Psoas muscle (tissue), 8 donors: ENCODE data around the gene OBSCN. TPM values are rescaled to one million over a fixed set of nuclear protein-coding genes. Genes with fewer than 3 reads are reported as not detected.

ENCODE experiments used
- ATAC-seq, 4 donors: fragments of 200-7000 bp; cut with Tn5 transposase; one replicate each; pipeline ENCODE4 v1.9.1; 2020; ENCODE audit warnings: moderate library complexity in 3 of 4, mild to moderate bottlenecking in 2 of 4
- DNase-seq, 2 donors: peaks; one replicate each; pipeline ENCODE4 v3.0.0-alpha.2; 2020
- H3K27ac ChIP-seq: fragments of 200-600 bp; one replicate; pipeline ENCODE4 v1.8.0; 2022
- H3K27me3 ChIP-seq, 3 donors: fragments of 200-600 bp in 1 of 3; one replicate each; pipeline versions ENCODE4 v1.6.1 to v1.8.0; 2013 to 2022; ENCODE audit warnings: low read length in 2 of 3, mild to moderate bottlenecking in 2 of 3, moderate library complexity in 1 of 3; ENCODE audit not compliant: insufficient read depth in 3 of 3
- H3K36me3 ChIP-seq, 2 donors: fragments of 200-600 bp in 1 of 2; one replicate each; pipeline versions ENCODE4 v1.6.1 to v1.8.0; 2013 to 2022; ENCODE audit warnings: low read depth in 1 of 2, mild to moderate bottlenecking in 1 of 2, moderate library complexity in 1 of 2; ENCODE audit not compliant: insufficient read depth in 1 of 2
- H3K4me1 ChIP-seq: fragments of 200-600 bp; one replicate; pipeline ENCODE4 v1.8.0; 2022
- H3K4me3 ChIP-seq: fragments of 200-600 bp; one replicate; pipeline ENCODE4 v1.8.0; 2022; ENCODE audit warnings: mild to moderate bottlenecking
- H3K9me3 ChIP-seq: fragments of 200-600 bp; one replicate; pipeline ENCODE4 v1.8.0; 2022
- WGBS, 3 donors: extraction: QIAGEN DNeasy Blood & Tissue Kit; methylation state at CpG; one replicate each; pipeline versions ENCODE4 v1.1.6 to v1.1.7; 2013; 5-methylcytosine and 5-hydroxymethylcytosine counted together
- intact Hi-C, 2 donors: fragments of 100-400 bp; cut with DNase I; formaldehyde crosslinking; loops; one replicate each; pipeline versions ENCODE4 v1.11.0 to v1.14.2; 2022
- polyA plus RNA-seq, 3 donors: library from polyadenylated mRNA; stranded (reverse); fragments of 200-250 nt; gene quantifications; one replicate each; pipeline ENCODE4 v1.2.3, GENCODE V29; 2013
- total RNA-seq, 4 donors: library from RNA; stranded (reverse); fragmentation: NEBNext Ultra II Directional in 2 of 4; extraction: Animal tissue kit (Norgen Biotek cat#: 25700) in 2 of 4; gene quantifications; one replicate each; pipeline versions ENCODE4 v1.2.1 to v1.2.4, GENCODE V29; 2021 to 2023
- TF ChIP-seq, protein P1 (sequence below): fragments of 200-600 bp; IDR thresholded peaks from one replicate; pipeline ENCODE4 v1.8.0; 2022; ENCODE audit warnings: antibody characterized with exemption
- donor health status: healthy with polysubstance abuse.
- donor health status: DM: no; HTN: no; CAD: no; lungs with moderate emphysema.
- donor health status: Bipolar disorder and iron deficiency.
- donor health status: healthy.
- donor health status: DM: yes; HTN: yes; CAD: no.
- donor health status: DM: no; HTN: no; CAD: no.
- donor health status: DM: no; HTN: no; CAD: no.
- donor health status: DM: yes; HTN: yes; CAD: no.

The OBSCN gene
- total and polyA plus RNA-seq, 7 donors = 397 to 1,869 (median 1,061) TPM

DNA sequence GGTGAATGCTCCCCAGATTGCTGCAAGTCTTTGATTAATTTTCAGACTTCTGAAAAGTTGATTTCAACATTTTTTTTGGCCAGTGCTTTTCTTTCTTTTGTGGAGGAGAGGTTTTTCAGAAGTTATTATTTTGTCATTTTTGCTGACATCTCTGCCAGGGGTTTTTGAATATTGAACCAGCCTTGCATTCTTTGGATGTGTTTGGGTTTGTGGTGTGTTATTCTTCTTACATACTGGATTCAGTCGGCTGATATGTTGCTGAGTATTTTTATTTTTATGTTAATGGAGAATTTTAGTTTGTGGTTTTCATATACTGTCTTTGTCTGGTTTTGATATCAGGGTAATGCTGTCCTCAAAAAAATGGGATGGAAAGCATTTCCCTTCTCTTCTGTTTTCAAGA lies 25.3 kb downstream of the OBSCN start:
- Histone ChIP-seq H3K4me3 (no peak overlapping the region), H3K27ac (peak overlapping the region; percentile 44), H3K9me3 (no peaks in the 10 kb centered on the region), H3K27me3 (no peaks in the 10 kb centered on the region), H3K4me1 (peaks cover 83% of the 10 kb centered on the region), H3K36me3 (peaks cover 11 to 89% of the 10 kb centered on the region in 2 donors)
- intact Hi-C loops = no loop called here
- ATAC-seq = no peak
- no peak for DNase-seq
- TF ChIP-seq, protein P1, sequence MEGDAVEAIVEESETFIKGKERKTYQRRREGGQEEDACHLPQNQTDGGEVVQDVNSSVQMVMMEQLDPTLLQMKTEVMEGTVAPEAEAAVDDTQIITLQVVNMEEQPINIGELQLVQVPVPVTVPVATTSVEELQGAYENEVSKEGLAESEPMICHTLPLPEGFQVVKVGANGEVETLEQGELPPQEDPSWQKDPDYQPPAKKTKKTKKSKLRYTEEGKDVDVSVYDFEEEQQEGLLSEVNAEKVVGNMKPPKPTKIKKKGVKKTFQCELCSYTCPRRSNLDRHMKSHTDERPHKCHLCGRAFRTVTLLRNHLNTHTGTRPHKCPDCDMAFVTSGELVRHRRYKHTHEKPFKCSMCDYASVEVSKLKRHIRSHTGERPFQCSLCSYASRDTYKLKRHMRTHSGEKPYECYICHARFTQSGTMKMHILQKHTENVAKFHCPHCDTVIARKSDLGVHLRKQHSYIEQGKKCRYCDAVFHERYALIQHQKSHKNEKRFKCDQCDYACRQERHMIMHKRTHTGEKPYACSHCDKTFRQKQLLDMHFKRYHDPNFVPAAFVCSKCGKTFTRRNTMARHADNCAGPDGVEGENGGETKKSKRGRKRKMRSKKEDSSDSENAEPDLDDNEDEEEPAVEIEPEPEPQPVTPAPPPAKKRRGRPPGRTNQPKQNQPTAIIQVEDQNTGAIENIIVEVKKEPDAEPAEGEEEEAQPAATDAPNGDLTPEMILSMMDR = no peak
- 32 to 57% (median 46%) methylated on average over 1 of the region's 1 CpG for WGBS, 3 donors

DNA sequence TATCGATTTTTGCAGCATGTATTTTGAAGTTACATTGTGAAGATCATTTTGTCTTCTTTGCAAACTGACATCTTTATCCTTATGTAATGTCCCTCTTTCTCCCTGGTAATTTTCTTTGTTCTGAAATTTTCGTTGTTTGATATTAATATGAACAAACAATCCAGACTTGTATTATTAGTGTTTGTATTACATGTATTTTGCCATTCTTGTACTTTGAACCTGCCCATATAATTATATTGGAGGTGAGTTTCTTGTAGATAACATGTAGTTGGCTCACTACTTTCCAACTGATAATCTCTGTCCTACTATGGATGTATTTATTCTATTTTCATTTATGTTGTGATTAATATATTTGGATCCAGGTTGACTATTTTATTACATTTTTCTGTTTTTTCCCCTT lies 27.1 kb downstream of the OBSCN start:
- no peaks in the 10 kb centered on the region for H3K27me3 ChIP-seq
- no peak overlapping the region for H3K27ac ChIP-seq
- TF ChIP-seq, protein P1 = no peak
- 70 to 75% (median 75%) methylated on average over 2 of the region's 2 CpGs for WGBS, 3 donors
- H3K4me1 ChIP-seq = peaks cover 87% of the 10 kb centered on the region
- DNase-seq = no peak
- H3K9me3 ChIP-seq = no peaks in the 10 kb centered on the region
- H3K4me3 ChIP-seq = no peak overlapping the region
- no peak for ATAC-seq
- intact Hi-C loops = no loop called here
- peaks cover 17 to 89% of the 10 kb centered on the region in 2 donors for H3K36me3 ChIP-seq

DNA sequence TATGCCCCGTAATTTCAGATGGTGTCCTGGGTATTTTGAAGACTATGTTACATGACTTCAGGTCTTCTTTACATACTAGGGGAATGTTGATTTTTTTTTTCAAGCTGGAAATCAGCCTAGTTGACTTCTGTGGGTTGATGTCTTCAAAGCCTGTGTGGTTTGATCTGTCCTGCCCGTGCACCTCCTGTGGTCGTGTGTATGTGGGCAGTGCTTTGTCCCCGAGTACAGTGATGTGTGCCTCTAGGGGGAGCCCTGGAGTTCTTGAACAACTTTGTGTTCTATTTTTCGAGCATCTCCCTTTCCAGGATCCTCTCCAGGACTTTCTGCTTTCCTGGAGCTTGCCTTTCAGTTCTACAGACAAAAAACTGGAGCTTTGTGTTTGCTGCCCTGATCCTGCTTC lies 28.9 kb downstream of the OBSCN start:
- Histone ChIP-seq H3K36me3 (peaks cover 15 to 88% of the 10 kb centered on the region in 2 donors), H3K4me1 (peaks cover 78% of the 10 kb centered on the region), H3K4me3 (no peak overlapping the region), H3K27ac (peak overlapping the region; percentile 12), H3K27me3 (no peaks in the 10 kb centered on the region), H3K9me3 (no peaks in the 10 kb centered on the region)
- DNase-seq (peak in 1 of 2 donors; percentile 70), ATAC-seq (peak; percentile 39 to 54 (median 44))
- WGBS, 3 donors = 14 to 33% (median 19%) methylated on average over 5 of the region's 5 CpGs
- TF ChIP-seq, protein P1 = peak; percentile 53
- intact Hi-C loops = no loop called here

DNA sequence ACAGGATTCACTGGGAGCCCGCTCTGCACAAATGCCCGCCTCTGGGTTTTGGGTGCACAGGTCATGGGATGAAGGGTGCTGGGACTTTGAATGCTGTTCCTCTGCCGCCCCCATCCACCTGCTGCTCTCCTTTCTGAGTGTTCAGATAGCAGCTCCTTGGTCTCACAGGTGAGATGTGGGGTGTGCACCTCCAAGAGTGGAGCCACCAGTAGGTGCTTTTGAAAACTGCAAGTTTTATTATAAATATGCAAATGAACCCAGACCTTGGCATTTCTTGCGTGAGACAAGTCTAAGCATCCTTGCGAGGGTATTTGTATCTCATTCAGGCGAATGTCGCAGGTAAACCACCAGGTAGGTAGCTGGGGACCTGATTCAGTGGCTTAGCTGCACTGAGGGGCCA lies 30.2 kb downstream of the OBSCN start:
- intact Hi-C loops = no loop called here
- WGBS, 3 donors = 95 to 99% (median 98%) methylated on average over 7 of the region's 7 CpGs

More for the DNA sequence above, 30.2 kb downstream of the OBSCN start:
- H3K27ac ChIP-seq = no peak overlapping the region
- DNase-seq (no peak), ATAC-seq (peak in 1 of 4 donors; percentile 0)
- TF ChIP-seq, protein P1 = no peak
- H3K27me3 ChIP-seq = no peaks in the 10 kb centered on the region
- H3K9me3 ChIP-seq = no peaks in the 10 kb centered on the region
- H3K36me3 ChIP-seq = peaks cover 8 to 88% of the 10 kb centered on the region in 2 donors
- peaks cover 66% of the 10 kb centered on the region for H3K4me1 ChIP-seq
- H3K4me3 ChIP-seq = no peak overlapping the region
